Choroid plexus epithelial cell (primary cell): ENCODE data around the gene THAP7.

Source experiments
- DNase-seq: peaks from one replicate; pipeline ENCODE4 v3.0.0-alpha.2; 2010; ENCODE audit warnings: low read depth
- H3K4me3 ChIP-seq: 2 replicates; pipeline ENCODE4 v1.5.1; 2011; ENCODE audit warnings: low read depth, mild to moderate bottlenecking, control low read depth, low read length, moderate library complexity
- TF ChIP-seq, protein P1 (sequence below): conservative IDR thresholded peaks from 2 replicates; pipeline ENCODE4 v1.5.1; 2011; ENCODE audit warnings: low read depth, mild to moderate bottlenecking, control low read depth, inconsistent platforms, low read length, moderate library complexity

THAP7 gene

DNA sequence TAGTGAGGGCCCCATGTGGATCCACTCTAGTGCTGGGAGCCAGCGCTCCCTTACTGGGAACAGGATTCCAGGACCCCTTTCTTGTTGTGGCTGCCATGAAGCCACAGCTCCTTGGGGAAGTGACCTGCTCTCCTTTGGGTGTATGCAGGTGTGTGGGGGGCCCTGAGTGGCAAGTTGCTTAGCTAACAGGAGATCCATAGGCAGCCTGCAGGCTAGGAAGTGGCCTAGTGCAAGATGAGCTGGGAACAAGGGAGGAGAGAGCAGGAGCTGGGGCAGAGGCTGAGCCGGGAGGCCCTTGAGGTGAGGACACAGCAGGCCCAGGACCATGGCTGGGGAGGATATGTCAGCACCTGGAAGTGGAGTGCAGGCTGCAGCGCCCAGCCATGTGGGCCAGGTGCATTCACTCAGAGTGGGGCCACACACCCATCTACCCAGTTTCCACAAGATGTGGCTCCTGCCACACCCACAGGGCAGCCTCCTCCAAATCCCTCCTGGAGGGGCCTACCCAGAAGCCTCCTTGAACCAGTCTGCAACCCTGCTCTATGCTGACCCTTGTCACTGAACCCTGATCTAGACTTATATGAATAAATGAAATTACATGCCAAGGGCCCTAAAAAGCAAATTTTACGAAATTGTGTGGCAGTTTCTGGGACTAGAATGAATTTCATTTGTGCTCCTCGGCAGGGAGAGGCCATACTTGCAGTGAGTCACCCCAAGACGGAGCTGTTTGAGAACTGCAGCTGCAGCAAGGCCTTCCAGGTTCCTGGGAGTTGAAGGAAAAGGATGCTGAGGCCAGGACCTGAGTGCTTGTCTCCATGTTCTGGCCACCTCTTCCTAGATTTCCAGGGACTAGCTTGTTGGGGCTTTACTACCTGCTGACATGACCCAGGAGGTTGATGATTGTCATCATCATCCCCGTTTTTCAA, 3.2 kb downstream of the THAP7 start:
- TF ChIP-seq, protein P1, sequence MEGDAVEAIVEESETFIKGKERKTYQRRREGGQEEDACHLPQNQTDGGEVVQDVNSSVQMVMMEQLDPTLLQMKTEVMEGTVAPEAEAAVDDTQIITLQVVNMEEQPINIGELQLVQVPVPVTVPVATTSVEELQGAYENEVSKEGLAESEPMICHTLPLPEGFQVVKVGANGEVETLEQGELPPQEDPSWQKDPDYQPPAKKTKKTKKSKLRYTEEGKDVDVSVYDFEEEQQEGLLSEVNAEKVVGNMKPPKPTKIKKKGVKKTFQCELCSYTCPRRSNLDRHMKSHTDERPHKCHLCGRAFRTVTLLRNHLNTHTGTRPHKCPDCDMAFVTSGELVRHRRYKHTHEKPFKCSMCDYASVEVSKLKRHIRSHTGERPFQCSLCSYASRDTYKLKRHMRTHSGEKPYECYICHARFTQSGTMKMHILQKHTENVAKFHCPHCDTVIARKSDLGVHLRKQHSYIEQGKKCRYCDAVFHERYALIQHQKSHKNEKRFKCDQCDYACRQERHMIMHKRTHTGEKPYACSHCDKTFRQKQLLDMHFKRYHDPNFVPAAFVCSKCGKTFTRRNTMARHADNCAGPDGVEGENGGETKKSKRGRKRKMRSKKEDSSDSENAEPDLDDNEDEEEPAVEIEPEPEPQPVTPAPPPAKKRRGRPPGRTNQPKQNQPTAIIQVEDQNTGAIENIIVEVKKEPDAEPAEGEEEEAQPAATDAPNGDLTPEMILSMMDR, result no peak
- no peak overlapping the region for H3K4me3 ChIP-seq
- peak; percentile 33 for DNase-seq

DNA sequence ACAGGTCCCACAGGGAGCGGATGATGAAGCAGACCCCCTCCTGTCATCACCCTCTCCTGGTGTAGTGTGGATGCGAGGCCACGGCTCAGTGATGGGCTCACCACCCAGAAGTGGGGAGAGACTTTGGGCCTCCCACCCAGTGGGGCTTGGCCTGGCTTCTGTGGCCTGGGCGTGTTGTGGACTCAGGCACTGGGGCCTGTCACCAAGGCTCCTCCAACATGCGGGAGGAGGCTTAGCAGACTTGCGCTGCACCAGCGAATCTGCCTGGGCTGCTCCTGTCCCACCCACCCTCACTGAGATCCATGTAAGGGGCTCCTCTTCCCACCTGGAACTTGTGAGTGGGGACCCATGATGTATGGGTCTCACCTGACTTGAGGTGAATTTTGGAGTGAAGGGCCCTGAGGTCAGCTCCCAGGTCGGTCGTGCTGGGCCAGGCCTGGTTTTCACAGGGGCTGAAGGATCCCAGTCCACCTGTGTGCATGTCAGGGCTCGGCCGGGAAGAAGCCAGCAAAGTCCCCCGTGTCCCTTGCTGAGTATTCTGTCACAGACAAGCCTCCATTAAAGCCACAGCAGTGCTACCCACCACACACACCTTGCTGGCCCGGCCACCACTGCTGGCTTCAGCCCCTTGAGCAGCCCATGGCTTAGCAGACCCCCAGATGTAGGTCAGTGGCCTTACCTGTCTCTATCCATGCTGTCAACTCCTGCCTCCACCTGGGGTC, 4.2 kb downstream of the THAP7 start:
- DNase-seq, result no peak
- H3K4me3 ChIP-seq, result no peak overlapping the region
- TF ChIP-seq, protein P1, result no peak

DNA sequence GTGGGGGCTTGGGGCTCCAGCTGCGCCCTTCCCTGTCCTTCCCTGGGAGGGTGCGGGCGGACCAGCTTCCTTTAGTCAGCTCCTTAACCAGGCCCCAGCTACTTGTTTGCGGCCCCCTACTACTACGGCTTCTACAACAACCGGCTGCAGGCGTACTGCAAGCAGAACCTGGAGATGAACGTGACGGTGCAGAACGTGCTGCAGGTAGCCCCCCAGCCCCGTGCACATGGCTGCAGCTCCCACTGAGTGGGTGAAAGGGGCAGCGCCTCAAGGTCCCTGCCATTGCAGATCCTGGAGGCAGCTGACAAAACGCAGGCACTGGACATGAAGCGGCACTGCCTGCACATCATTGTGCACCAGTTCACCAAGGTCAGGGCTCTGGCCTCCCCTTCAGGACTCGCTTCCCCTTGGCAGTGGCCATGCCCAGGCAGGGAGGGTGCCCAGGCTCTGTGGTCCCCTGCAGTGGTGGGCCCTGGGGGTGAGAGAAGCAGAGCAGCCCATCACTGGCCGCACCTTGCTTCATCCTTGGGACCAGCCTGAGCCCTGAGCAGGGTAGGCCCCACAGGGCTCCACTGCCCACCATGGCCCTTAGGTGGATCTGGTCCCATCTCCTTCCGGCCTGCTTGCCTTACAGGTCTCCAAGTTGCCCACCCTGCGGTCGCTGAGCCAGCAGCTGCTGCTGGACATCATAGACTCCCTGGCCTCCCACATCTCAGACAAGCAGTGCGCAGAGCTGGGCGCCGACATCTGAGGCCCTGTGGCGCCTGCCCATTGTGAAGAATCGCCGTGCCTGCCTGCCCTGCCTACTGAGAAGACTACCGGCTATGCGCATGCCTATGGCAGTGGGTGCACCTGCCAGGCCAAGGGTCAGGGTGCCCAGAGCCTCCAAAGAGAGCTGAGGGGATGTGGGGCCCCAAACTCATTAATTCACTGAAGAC, 5.1 kb downstream of the THAP7 start:
- TF ChIP-seq, protein P1, result no peak
- DNase-seq, result no peak
- H3K4me3 ChIP-seq, result no peak overlapping the region

DNA sequence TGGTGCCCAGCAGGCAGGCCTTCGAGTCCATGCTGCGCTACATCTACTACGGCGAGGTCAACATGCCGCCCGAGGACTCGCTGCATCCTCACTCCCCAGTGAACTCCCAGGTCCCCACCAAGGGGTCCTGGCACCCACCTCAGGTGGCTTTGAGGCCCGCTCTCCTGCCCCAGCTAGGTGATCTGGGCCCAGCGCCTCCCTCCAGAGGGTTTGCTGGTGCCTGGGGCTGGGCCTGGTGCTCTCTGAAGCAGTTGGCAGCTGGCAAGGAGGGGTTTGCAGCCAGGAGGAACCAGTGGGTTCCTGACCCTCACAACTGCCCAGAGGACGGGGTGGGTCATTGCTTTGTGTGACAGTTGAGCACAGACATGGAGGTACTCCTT, 5.9 kb downstream of the THAP7 start:
- no peak for DNase-seq
- H3K4me3 ChIP-seq, result no peak overlapping the region
- TF ChIP-seq, protein P1, result no peak

DNA sequence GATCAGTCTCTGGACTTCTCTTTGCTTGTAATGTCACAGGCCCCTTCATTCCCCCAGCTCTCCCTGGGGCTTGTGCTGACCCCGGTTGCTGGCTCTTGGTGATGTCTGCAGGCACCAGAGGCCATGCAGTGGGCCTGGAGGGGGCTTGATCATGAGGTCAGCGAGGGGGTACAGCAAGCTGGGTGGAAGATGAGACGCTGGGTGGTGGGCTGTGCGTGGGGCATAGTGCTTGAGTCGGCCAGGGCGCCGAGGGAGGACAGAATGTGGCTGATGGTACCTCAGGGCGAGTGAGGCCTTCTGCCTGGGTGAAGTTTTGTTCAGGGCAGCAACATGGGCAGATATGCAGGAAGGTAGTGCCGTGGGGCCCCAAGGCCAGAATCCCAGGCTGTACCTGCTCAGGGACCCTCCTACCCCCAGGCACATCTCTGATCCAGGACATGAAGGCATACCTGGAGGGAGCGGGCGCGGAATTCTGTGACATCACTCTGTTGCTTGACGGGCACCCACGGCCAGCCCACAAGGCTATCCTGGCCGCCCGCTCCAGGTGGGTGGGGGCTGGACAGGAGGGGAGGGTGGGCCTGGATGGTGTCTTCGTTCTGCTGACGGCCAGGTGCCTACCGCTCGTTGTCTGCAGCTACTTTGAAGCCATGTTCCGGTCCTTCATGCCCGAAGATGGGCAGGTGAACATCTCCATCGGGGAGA, 6.4 kb downstream of the THAP7 start:
- TF ChIP-seq, protein P1, result no peak
- DNase-seq, result no peak
- no peak overlapping the region for H3K4me3 ChIP-seq

DNA sequence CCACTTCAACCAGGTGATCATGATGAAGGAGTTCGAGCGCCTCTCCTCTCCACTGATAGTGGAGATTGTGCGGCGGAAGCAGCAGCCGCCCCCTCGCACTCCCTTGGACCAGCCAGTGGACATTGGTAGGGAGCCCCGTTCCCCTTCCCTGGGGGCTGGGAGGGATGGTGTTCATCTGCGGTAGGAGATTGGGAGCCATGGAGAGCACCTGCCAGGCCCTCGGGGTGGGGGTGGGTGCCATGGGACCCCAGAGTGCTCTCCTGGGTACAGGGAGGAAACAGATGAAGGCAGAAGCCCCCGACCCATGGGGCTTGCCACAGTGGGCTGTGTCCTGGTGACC, 7.0 kb downstream of the THAP7 start:
- H3K4me3 ChIP-seq, result no peak overlapping the region
- no peak for DNase-seq
- TF ChIP-seq, protein P1, result no peak
